Superior temporal gyrus (tissue), 1 donor: ENCODE data around the gene GSTP1.
A peak's percentile ranks its signal among the peaks of the same experiment; 100 is the strongest.
"Not testable (repeated sequence)": the region's sequence is repeated elsewhere in the genome, so short reads cannot be mapped to it uniquely, and the experiment has no call there.

Source experiments
- DNase-seq: peaks from one replicate; pipeline ENCODE4 v3.0.0-alpha.2; 2016; ENCODE audit errors: extremely low spot score

The GSTP1 gene

DNA sequence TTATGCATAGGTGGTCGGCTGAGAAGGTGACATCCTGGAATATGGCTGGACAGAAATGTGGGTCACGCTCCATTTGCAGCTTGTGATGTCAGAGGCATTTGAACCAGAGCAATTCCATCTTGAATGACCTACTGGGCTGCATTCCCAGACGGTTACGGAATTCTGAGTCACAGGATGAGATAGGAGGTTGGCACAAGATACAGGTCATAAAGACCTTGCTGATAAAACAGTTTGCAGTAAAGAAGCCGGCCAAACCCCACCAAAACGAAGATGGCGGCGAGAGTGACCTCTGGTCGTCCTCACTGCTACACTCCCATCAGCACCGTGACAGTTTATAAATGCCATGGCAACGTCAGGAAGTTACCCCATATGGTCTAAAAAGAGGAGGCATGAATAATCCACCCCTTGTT lies 19.9 kb upstream of the GSTP1 start:
- not testable (repeated sequence) for DNase-seq

DNA sequence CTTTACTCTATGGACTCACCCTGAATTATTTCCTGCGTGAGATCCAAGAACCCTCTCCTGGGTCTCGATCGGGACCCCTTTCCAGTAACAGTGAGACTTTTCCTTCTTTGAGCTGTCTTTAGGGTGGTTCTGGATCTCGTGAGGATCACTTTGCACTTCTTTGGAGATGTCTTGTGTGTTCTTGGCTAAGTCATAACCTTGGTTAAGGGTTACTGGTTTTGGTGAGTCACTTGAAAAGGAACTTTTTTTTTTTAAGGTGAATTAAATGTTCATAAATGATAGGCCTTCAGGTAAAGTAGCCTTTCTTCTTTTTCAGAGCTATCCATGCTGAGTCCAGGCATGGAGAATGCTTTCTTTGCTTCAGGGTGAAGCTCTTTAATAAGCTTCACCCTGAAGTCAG lies 19.4 kb upstream of the GSTP1 start:
- DNase-seq: no peak

DNA sequence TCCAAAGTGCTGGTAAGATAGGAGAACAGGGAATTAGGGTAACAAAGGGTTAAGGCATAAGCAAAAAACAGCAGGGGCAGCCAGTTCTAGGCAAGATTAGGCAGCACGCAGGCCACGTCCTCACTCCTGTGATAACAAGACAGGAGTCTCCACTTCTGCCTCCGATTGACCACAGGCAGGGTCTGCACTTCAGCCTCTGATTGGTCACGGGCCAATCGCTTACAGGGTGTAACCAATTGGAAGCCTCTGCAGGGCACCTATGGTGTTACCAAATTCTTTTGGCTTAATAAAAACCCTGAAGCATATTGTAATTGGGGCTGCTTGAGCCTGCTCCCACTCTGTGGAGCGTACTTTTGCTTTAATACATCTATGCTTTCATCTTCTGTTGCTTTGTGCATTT lies 12.2 kb upstream of the GSTP1 start:
- no peak for DNase-seq

DNA sequence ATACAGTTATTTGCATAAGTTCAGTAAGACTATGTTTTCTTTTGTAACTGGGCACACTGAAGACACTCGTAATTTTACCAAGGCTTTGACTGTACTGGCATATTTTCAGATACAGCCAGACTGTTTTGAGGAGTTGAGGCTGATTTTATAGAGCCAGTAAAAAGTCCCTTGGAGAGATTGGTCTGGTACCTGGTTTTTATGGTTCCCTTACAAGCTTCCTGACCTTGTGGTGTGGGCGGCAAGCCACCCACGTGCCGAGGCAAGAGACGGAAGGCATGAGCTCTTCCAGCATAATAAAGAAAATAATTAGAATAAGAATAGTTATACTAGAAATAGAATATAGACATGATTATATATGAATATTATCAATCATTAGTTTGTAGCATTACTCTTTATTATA lies 11.3 kb upstream of the GSTP1 start:
- no peak for DNase-seq

DNA sequence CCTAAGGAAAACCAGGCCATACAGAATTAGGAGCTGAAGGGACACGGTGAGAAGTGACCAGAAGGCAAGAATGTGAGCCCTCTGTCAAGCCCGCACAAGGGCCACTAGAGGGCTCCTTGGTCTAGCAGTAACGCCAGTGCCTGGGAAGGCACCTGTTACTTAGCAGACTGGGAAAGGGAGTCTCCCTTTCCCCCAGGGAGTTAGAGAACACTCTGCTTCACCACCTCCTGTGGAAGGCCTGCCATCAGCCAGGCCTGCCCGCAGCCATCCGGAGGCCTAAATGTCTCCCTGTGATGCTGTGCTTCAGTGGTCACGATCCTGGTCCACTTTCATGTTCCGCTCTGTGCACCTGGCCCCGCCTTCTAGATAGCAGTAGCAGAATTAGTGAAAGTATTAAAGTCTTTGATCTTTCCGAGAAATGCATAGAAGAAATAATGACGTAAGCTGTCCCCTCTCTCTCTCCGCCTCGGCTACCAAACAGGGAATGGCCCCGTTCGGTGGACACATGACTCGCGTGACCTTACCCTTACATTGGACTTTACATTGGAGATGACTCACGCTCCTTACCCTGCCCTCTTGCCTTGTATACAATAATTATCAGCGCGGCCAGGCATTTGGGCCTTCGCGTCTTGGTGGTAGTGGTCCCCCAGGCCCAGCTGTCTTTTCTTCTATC lies 10.7 kb upstream of the GSTP1 start:
- DNase-seq: peak; percentile 72

DNA sequence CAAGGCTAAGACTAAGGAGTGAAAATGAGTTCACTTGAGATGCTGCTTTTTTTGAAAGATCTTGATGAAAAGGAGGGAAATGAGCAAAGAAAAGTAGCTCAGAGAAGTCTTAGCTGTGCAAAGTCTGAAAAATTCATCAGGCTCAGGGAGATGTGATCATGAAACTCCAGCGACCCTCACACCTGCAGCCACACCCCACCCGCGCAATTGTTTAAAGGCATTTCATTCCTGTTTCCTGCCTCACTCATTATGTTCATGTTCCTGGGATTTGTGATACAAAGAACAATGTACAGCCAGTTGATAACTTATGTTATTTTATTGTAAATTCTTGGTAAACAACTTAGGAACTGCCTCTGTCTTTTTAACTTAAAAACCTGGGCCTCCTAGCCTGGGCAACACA lies 8.7 kb upstream of the GSTP1 start:
- no peak for DNase-seq

DNA sequence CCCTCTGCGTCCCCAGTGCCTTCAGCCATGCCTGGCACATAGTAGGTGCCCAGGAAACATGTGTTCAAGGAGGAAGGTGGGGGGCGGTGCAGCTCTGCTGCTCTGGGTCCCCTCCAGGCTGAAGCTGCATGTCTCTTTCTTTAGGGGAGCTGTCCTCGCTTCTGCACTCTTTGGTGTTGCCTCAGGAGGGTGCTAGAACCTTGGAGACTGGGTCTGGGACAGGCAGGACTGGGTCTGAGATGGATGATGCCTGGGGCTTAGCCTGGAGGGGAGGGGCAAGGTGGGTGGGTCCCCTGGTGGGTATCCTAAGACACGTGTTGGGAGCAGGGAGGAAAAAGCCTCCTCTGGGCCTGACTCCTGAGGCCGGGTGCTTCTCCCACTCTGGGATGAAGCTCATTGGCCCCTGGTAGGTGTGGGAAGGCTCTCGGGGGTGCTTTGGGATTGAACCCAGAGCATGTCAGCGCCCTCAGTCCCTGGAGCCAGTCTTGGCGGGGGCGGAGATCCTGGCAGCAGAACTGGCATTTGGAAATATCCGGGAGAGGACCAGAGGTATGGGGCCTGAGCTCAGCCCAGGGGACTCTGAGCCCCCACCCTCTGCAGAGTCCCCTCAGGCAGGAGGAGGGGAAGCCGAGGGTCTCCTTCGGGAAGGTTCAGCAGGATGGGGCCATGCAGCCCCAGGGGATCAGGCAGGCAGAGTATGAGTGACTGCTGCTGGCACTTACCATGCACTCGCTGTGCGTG lies 6.7 kb upstream of the GSTP1 start:
- DNase-seq: no peak

DNA sequence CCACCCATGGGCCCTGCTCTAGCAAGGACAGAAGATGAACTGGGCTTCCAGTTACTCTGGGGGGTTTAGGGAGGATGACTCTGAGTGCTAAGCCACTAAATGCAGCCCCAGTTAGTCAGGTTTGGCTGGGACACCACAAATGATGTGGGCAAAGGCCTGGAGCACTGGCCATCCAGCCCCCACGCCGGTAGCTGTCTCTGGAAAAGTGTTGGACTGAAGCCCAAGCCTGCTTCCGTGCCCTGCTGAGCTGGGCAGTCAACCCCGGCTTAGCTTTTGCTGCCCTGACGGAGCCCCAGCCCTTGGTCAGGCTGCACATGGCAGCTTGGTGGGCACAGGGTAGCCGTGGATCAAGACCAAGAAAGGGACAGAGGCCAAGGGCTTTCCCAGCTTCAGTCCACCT lies 5.7 kb upstream of the GSTP1 start:
- DNase-seq: no peak

DNA sequence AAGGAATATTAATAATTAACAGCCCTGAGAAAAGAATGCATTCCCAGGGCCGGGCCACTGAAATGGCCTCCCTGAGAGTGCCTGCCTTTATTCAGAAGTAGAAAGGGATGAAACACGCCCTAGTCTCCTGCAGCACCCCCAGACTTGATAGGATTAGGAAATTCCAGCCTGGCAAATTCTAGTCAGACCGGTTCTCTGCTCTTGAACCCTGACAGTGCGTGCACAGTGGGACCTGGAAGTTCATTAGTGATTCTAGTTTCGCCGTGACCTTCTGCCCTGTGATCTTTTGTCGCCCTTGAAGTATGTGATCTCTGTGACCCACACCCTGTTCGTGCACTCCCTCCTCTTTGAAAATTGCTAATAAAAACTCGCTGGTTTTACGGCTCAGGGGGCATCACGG lies 2.1 kb upstream of the GSTP1 start:
- no peak for DNase-seq

DNA sequence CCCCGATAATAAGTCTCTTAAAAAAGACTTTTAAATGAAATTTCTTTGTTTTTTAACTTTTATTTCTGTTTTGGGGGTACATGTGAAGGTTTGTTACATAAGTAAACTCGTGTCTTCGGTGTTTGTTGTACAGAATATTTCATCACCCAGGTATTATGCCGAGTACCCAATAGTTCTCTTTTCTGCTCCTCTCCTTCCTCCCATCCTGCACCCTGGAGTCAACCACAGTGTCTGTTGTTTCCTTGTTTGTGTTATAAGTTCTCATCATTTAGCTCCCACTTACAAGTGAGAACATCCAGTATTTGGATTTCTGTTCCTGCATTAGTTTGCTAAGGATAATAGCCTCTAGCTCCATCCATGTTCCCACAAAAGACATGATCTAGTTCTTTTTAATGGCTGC lies 1.6 kb upstream of the GSTP1 start:
- no peak for DNase-seq

DNA sequence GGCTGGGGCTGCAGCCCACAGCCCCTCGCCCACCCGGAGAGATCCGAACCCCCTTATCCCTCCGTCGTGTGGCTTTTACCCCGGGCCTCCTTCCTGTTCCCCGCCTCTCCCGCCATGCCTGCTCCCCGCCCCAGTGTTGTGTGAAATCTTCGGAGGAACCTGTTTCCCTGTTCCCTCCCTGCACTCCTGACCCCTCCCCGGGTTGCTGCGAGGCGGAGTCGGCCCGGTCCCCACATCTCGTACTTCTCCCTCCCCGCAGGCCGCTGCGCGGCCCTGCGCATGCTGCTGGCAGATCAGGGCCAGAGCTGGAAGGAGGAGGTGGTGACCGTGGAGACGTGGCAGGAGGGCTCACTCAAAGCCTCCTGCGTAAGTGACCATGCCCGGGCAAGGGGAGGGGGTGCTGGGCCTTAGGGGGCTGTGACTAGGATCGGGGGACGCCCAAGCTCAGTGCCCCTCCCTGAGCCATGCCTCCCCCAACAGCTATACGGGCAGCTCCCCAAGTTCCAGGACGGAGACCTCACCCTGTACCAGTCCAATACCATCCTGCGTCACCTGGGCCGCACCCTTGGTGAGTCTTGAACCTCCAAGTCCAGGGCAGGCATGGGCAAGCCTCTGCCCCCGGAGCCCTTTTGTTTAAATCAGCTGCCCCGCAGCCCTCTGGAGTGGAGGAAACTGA lies 731 bp downstream of the GSTP1 start:
- DNase-seq: peak; percentile 20

DNA sequence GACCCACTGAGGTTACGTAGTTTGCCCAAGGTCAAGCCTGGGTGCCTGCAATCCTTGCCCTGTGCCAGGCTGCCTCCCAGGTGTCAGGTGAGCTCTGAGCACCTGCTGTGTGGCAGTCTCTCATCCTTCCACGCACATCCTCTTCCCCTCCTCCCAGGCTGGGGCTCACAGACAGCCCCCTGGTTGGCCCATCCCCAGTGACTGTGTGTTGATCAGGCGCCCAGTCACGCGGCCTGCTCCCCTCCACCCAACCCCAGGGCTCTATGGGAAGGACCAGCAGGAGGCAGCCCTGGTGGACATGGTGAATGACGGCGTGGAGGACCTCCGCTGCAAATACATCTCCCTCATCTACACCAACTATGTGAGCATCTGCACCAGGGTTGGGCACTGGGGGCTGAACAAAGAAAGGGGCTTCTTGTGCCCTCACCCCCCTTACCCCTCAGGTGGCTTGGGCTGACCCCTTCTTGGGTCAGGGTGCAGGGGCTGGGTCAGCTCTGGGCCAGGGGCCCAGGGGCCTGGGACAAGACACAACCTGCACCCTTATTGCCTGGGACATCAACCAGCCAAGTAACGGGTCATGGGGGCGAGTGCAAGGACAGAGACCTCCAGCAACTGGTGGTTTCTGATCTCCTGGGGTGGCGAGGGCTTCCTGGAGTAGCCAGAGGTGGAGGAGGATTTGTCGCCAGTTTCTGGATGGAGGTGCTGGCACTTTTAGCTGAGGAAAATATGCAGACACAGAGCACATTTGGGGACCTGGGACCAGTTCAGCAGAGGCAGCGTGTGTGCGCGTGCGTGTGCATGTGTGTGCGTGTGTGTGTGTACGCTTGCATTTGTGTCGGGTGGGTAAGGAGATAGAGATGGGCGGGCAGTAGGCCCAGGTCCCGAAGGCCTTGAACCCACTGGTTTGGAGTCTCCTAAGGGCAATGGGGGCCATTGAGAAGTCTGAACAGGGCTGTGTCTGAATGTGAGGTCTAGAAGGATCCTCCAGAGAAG lies 1.6 kb downstream of the GSTP1 start:
- no peak for DNase-seq

DNA sequence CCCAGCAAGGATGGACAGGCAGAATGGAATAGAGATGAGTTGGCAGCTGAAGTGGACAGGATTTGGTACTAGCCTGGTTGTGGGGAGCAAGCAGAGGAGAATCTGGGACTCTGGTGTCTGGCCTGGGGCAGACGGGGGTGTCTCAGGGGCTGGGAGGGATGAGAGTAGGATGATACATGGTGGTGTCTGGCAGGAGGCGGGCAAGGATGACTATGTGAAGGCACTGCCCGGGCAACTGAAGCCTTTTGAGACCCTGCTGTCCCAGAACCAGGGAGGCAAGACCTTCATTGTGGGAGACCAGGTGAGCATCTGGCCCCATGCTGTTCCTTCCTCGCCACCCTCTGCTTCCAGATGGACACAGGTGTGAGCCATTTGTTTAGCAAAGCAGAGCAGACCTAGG lies 2.3 kb downstream of the GSTP1 start:
- no peak for DNase-seq

DNA sequence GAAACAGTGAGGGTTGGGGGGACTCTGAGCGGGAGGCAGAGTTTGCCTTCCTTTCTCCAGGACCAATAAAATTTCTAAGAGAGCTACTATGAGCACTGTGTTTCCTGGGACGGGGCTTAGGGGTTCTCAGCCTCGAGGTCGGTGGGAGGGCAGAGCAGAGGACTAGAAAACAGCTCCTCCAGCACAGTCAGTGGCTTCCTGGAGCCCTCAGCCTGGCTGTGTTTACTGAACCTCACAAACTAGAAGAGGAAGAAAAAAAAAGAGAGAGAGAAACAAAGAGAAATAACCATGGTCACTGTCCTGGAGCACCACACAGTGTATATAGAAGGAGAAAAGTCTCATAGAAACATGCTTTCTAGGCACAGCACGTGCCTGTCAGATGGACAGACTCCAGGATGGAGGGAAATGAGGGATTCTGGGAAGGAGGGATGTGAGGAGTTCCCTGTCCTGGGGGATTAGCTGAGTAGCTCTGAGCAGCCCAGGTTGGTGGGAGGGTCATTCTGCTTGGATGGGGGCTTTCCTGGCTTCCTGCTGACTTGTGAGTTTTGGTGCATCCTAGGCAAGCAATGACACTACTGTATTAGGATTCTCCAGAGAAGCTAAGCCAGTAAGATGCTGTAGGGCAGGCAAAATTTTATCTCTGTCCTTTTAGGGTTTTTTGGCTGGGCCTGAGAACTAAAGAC lies 3.1 kb downstream of the GSTP1 start:
- DNase-seq: no peak

DNA sequence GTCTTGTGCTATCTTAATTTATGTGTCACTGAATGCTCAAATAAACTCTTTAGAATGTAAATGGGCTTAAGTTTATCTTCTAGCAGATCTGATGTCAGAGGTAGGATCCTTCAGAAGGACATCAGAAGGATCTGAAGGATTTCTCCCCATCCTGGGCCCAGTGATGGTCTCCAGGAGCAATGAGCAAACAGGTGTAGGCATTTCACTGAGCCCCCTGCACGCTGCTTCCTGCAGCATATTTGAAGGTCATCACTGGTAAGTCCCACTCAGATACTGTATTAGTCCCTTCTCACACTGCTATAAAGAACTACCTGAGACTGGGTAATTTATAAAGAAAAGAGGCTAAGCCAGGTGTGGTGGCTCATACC lies 4.5 kb downstream of the GSTP1 start:
- peak; percentile 12 for DNase-seq

DNA sequence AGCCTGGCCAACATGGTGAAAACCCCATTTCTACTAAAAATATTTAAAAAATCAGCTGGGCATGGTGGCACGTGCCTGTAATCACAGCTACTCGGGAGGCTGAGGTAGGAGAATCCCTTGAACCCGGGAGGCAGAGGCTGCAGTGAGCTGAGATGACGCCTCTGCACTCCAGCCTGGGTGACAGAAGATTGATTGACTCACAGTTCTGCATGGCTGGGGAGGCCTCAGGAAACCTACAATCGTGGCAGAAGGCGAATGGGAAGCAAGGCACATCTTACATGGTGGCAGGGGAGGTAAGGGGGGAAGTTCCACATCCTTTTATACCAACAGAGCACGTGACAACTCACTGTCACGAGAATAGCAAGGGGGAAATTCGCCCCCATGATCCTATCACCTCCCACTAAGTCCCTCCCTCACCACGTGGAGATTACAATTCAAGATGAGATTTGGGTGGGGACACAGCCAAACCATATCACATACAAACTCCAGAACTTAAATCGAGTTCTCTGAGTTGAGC lies 5.3 kb downstream of the GSTP1 start:
- DNase-seq: not testable (repeated sequence)

DNA sequence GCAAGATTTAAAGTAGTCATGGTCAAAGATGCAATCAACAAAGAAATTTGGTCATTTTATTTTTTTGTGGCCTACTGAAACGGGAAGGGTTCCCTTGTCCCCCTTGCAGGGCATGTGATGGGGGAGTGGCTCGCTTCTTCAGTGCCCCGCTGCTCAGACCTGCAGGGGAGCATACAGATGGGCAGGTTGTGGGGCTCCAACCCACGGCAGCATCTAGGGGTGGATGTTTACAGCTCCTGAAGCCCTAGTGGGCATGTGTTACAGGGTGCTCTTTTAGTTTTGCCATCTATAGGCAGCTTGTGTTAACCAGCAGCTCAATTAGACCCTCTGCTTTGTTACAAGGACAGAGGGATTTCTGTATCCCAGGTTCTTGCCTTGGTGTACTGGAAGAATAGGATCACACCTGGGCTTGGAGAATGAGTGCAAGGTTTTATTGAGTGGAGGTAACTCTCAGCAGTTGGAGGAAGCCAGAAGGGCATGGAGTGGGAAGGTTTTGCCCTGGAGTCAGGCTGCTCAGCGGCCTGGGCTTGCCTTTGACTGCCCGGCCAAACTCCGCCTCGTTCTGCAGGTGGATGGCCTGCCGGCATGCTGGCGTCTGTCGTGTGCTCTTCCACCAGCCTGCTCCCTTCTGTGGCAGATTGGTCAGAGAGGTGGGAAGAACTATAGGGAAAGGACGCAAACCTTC lies 9.4 kb downstream of the GSTP1 start:
- no peak for DNase-seq

DNA sequence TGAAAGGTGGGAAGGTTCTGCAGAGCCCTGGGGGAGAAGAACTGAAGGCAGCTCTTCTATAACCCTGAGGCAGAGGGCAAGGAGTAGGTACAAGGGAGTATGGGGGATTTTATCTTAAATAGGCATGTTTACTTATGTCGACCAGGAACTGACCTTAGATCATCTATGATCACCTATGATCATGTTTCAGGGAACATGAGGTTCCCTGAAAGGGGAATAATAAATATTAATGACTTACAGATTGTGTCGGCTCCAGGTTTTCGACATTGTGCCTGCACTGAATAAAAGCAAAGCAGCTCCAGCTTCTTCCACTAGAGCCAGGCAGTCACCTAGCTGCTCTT lies 9.9 kb downstream of the GSTP1 start:
- DNase-seq: no peak

DNA sequence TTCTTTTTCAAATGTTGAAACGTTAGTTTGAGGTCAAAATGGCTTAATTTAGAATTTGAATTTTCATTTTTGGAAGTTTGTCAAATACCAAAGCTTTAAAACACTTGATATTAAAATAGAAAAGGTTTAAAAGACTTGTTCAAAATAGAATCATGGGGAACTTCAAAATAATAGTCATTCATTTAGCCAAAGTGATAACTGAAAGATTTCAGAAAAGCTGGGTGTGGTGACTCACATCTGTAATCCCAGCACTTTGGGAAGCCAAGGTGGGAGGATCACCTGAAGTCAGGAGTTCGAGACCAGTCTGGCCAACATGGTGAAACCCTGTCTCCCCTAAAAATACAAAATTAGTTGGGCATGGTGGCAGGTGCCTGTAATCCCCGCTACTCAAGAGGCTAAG lies 10.9 kb downstream of the GSTP1 start:
- DNase-seq: no peak

DNA sequence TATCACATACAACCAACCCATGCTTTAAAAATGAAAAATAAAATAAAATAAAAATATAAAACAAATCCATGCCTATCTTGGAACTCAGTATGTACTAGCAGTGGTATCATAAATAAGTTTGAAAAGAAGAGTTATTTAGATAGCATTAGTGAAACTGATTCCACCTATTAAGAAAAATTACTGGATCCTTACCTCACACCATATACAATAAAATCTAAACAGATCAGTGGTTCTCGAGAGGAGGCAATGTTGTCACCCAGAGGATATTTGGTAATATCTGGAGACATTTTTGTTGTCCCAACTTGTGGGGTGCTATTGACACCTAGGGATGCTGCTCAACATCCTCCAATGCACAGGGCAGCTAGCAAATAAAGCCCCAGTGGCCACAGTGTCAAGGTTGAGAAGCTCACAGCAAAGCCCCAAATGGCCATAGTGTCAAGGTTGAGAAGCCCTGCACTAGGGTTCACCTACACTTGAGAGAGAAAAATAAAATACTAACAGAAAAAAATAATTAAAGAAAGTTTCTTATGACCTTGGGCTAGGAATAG lies 13.2 kb downstream of the GSTP1 start:
- no peak for DNase-seq
